Stimulated activated CD8-positive, alpha-beta memory T cell treated with anti-CD3 and anti-CD28 coated beads, Interleukin-7, amount 100 ng/mL, for 24 hours (primary cell): Measurements from ENCODE around the gene LGR4.
"Not testable (repeated sequence)": the region's sequence is repeated elsewhere in the genome, so short reads cannot be mapped to it uniquely, and the experiment has no call there.

ENCODE experiments used
- DNase-seq: peaks from one replicate; pipeline ENCODE4 v3.0.0-alpha.2; 2020; ENCODE audit warnings: low read depth

Gene LGR4

GRCh38 chr11:27347359-27348339 is 124.9 kb downstream of the LGR4 start:
- DNase-seq: no peak

- DNase-seq: no peak
These were observed 132.6 kb downstream of the LGR4 start for GRCh38 chr11:27339941-27340340.

GRCh38 chr11:27334764-27335163 is 137.8 kb downstream of the LGR4 start:
- not testable (repeated sequence) for DNase-seq

GRCh38 chr11:27331981-27332380 is 140.6 kb downstream of the LGR4 start:
- DNase-seq: no peak

- no peak for DNase-seq
These were observed 141.8 kb downstream of the LGR4 start for GRCh38 chr11:27330633-27331270.

- DNase-seq: no peak
These were observed 142.5 kb downstream of the LGR4 start for GRCh38 chr11:27329867-27330632.

- no peak for DNase-seq
These were observed 144.0 kb downstream of the LGR4 start for GRCh38 chr11:27328614-27329013.

- DNase-seq: not testable (repeated sequence)
These were observed 145.5 kb downstream of the LGR4 start for GRCh38 chr11:27327064-27327463.

- DNase-seq: not testable (repeated sequence)
These were observed 150.4 kb downstream of the LGR4 start for GRCh38 chr11:27322196-27322595.

GRCh38 chr11:27321340-27321739 is 151.2 kb downstream of the LGR4 start:
- DNase-seq: not testable (repeated sequence)

GRCh38 chr11:27319072-27319471 is 153.5 kb downstream of the LGR4 start:
- DNase-seq: no peak

GRCh38 chr11:27317751-27318150 is 154.8 kb downstream of the LGR4 start:
- no peak for DNase-seq
